Uterus (tissue), 4 donors: Measurements from ENCODE around the gene A2ML1. TPM values are rescaled to one million over a fixed set of nuclear protein-coding genes. Genes with fewer than 3 reads are reported as not detected.

Experiments
- DNase-seq, 2 donors: peaks; one replicate each; pipeline ENCODE4 v3.0.0-alpha.2; 2019 to 2020
- H3K27ac ChIP-seq, 2 donors: fragments of 200-600 bp; sonication (generic); 1 replicate in 1 of 2; 2 replicates in 1 of 2; pipeline ENCODE4 v1.5.1; 2016 to 2018
- H3K27me3 ChIP-seq, 2 donors: fragments of 200-600 bp; sonication (generic); one replicate each; pipeline ENCODE4 v1.5.1; 2018 to 2019; ENCODE audit warnings: control low read depth in 1 of 2
- H3K36me3 ChIP-seq, 2 donors: fragments of 200-600 bp; sonication (generic); one replicate each; pipeline ENCODE4 v1.5.1; 2019; ENCODE audit warnings: control low read depth in 1 of 2
- H3K4me1 ChIP-seq, 2 donors: fragments of 200-600 bp; sonication (generic); one replicate each; pipeline ENCODE4 v1.5.1; 2018 to 2019; ENCODE audit warnings: control low read depth in 1 of 2
- H3K4me3 ChIP-seq, 2 donors: fragments of 200-600 bp; sonication (generic); 1 replicate in 1 of 2; 2 replicates in 1 of 2; pipeline ENCODE4 v1.5.1; 2018 to 2019; ENCODE audit warnings: mild to moderate bottlenecking in 1 of 2
- H3K9me3 ChIP-seq, 2 donors: fragments of 200-600 bp; sonication (generic); one replicate each; pipeline ENCODE4 v1.5.1; 2019; ENCODE audit warnings: control low read depth in 1 of 2
- POLR2A ChIP-seq, 2 donors: fragments of 450-650 bp; IDR thresholded peaks; one replicate each; pipeline ENCODE4 v1.6.1; 2016; ENCODE audit warnings: antibody characterized with exemption in 2 of 2, mild to moderate bottlenecking in 1 of 2, moderate library complexity in 1 of 2
- intact Hi-C: fragments of 100-400 bp; cut with DNase I; formaldehyde crosslinking; loops from one replicate; pipeline ENCODE4 v1.15.1; 2023; ENCODE audit warnings: low total_unique reads
- total RNA-seq, 4 donors: library from RNA; depleted of rRNA in 3 of 4; stranded (reverse); fragments of >200 nt in 3 of 4; gene quantifications; one replicate each; pipeline versions ENCODE4 v1.1.0 to v1.2.4, GENCODE V29; 2014 to 2023
- TF ChIP-seq, protein P1 (sequence below), 4 experiments: fragments of 200-600 bp in 2 of 4; fragments of 450-650 bp in 2 of 4; sonication (generic) in 2 of 4; IDR thresholded peaks; one replicate each; pipeline ENCODE4 v1.5.1; 2016 to 2019; ENCODE audit warnings: antibody characterized with exemption in 4 of 4, mild to moderate bottlenecking in 2 of 4, moderate library complexity in 1 of 4
- donor health status: DM: yes; HTN: yes; CAD: no.

Gene A2ML1
- 1 to 10 TPM in 2 of 4 donors, not detected in 2; 1.0 to 1.5 TPM for total RNA-seq

DNA sequence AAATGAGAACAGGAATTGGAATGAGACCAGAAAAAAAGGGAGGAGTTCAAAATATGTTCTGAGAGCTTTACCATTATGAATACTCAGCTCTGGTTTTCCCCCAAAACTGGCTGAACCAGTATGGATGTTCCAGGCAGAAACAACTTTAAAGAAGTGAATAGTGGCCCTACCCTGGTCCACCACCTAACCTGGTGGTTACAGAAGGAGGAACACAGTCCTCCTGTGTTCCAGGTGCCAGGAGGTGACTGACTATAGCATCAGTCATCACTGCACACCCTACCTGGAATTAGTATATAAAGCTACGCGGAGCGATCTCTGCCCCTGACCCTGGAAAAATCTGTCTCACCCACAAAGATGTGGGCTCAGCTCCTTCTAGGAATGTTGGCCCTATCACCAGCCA, at the start of gene A2ML1:
Gene A2ML1, plus strand, starts transcription at position 324 of the 400 bp plus-strand sequence. Its CDS starts 31 bp downstream, at position 355.
- TF ChIP-seq, protein P1, sequence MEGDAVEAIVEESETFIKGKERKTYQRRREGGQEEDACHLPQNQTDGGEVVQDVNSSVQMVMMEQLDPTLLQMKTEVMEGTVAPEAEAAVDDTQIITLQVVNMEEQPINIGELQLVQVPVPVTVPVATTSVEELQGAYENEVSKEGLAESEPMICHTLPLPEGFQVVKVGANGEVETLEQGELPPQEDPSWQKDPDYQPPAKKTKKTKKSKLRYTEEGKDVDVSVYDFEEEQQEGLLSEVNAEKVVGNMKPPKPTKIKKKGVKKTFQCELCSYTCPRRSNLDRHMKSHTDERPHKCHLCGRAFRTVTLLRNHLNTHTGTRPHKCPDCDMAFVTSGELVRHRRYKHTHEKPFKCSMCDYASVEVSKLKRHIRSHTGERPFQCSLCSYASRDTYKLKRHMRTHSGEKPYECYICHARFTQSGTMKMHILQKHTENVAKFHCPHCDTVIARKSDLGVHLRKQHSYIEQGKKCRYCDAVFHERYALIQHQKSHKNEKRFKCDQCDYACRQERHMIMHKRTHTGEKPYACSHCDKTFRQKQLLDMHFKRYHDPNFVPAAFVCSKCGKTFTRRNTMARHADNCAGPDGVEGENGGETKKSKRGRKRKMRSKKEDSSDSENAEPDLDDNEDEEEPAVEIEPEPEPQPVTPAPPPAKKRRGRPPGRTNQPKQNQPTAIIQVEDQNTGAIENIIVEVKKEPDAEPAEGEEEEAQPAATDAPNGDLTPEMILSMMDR (IDR thresholded peaks at IDR 0.05): no peak
- no peak for TF ChIP-seq POLR2A (IDR thresholded peaks at IDR 0.05)
- intact Hi-C loops: loop anchor here (10.0 kb wide), 1 partner anchor 147 kb away; no protein-coding TSS in a partner anchor
- no peaks in the 10 kb centered on the region for H3K27me3 ChIP-seq
- H3K36me3 ChIP-seq: no peaks in the 10 kb centered on the region
- no peaks in the 10 kb centered on the region for H3K4me1 ChIP-seq
- no peak for DNase-seq
- H3K27ac ChIP-seq: no peak within 1 kb of the TSS
- H3K9me3 ChIP-seq: no peaks in the 10 kb centered on the region
- H3K4me3 ChIP-seq: no peak within 1 kb of the TSS

DNA sequence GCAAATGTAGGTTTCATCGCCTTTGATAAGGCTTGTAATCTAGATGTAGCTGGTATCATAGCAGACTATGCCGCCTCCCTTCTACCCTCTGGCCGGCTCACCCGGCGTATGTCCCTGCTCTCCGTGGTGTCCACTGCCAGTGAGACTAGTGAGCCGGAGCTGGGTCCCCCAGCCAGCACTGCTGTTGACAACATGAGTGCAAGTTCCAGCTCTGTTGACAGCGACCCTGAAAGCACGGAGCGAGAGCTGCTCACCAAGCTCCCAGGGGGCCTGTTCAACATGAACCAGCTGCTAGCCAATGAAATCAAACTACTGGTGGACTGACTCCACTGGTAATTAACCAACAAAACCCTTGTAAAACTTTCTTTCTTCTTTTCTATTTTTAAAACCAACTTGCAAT, 49.0 kb upstream of the A2ML1 start:
- H3K9me3 ChIP-seq: no peaks in the 10 kb centered on the region
- intact Hi-C loops: no loop called here
- no peaks in the 10 kb centered on the region for H3K4me1 ChIP-seq
- H3K27ac ChIP-seq: no peak overlapping the region
- no peaks in the 10 kb centered on the region for H3K36me3 ChIP-seq
- H3K4me3 ChIP-seq: no peak overlapping the region
- TF ChIP-seq, protein P1 (IDR thresholded peaks at IDR 0.05): no peak
- no peak for TF ChIP-seq POLR2A (IDR thresholded peaks at IDR 0.05)
- H3K27me3 ChIP-seq: no peaks in the 10 kb centered on the region
- DNase-seq: no peak

DNA sequence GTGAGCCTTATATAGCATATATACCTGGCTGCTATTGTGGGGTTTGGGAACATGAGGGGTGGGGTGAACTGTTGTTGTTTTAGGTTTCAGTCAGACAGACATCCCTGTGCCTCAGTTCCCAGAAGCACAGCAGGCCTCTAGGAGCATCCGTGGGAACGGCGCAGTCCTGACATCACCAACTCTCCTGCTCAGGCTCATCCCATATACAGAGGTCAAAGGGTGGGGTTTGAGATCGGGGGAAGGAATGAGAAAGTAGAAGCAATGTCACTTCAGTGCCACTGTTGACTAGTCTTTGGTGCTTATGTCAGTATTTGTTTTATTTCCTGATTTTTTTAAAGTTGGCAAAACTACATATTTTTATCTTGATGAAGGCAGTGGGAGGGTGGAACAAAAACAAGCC, 43.1 kb upstream of the A2ML1 start:
- TF ChIP-seq, protein P1 (IDR thresholded peaks at IDR 0.05): no peak
- no peak for TF ChIP-seq POLR2A (IDR thresholded peaks at IDR 0.05)
- no peaks in the 10 kb centered on the region for H3K27me3 ChIP-seq
- no peaks in the 10 kb centered on the region for H3K4me1 ChIP-seq
- H3K36me3 ChIP-seq: no peaks in the 10 kb centered on the region
- intact Hi-C loops: no loop called here
- H3K27ac ChIP-seq: peak overlapping the region in 1 of 2 donors; percentile 15
- no peak overlapping the region for H3K4me3 ChIP-seq
- H3K9me3 ChIP-seq: no peaks in the 10 kb centered on the region
- DNase-seq: no peak

DNA sequence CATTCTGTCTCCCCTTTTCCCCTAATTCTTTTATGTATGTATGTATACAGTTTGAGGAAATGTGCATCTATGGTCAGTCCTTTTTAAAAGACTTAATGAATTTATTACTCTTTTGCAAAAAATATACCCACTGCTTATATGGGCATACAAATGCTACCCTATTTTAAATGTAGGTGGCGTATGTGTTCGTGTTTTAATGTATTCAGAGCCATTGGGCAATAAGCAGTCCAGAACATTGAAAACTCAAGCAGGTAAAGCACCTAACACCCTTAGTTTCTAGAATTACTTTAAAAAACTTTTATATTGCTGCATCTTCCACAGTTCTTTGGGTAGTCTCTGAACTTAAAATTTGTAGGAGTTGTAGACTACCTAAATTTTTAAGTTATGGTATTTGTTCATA, 42.6 kb upstream of the A2ML1 start:
- no peaks in the 10 kb centered on the region for H3K36me3 ChIP-seq
- no peak for DNase-seq
- no peaks in the 10 kb centered on the region for H3K4me1 ChIP-seq
- H3K4me3 ChIP-seq: no peak overlapping the region
- intact Hi-C loops: no loop called here
- H3K27ac ChIP-seq: no peak overlapping the region
- no peak for TF ChIP-seq POLR2A (IDR thresholded peaks at IDR 0.05)
- TF ChIP-seq, protein P1 (IDR thresholded peaks at IDR 0.05): no peak
- no peaks in the 10 kb centered on the region for H3K27me3 ChIP-seq
- H3K9me3 ChIP-seq: no peaks in the 10 kb centered on the region

DNA sequence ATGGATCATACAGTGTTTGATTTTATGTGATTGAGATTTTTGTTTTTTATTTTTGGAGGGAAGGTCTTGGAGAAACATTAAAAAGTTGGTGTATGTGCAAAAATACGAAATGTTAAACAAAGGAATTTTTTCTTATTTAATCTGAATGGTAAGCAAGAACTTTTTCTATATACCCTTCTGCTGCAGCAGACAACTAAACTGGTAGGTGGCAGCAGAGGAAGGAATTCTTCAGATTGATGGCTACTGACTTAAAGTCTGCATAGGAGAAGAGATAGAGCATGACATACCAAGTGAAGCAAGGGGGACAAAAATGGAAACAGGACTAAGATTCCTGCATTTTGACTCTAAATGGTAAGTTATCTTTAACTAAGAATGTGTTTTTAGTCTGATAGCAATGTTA, 42.0 kb upstream of the A2ML1 start:
- no peaks in the 10 kb centered on the region for H3K27me3 ChIP-seq
- H3K9me3 ChIP-seq: no peaks in the 10 kb centered on the region
- no peaks in the 10 kb centered on the region for H3K4me1 ChIP-seq
- H3K27ac ChIP-seq: no peak overlapping the region
- H3K36me3 ChIP-seq: no peaks in the 10 kb centered on the region
- TF ChIP-seq, protein P1 (IDR thresholded peaks at IDR 0.05): no peak
- no peak for TF ChIP-seq POLR2A (IDR thresholded peaks at IDR 0.05)
- intact Hi-C loops: no loop called here
- no peak overlapping the region for H3K4me3 ChIP-seq
- DNase-seq: no peak
